ENCODE measurements around the gene TLCD3A. TPM values are rescaled to one million over a fixed set of nuclear protein-coding genes. Genes with fewer than 3 reads are reported as not detected.

The TLCD3A gene
- polyA plus RNA-seq, 1 donor, result 26.5 TPM

GRCh38 chr17:705863-706262 lies 26.5 kb upstream of the TLCD3A start:
- no peak overlapping the region for H3K4me3 ChIP-seq (ENCODE audit: low read length)
- H3K27me3 ChIP-seq (ENCODE audit: control insufficient read depth, insufficient read depth, low read length), result no peaks in the 10 kb centered on the region
- 20% methylated on average over 2 of the region's 6 CpGs for WGBS (ENCODE audit: insufficient coverage, low lambda C conversion rate)
- peak in 1 of 2 donors; percentile 86 for DNase-seq
- peaks cover 7% of the 10 kb centered on the region for H3K4me1 ChIP-seq (ENCODE audit: control insufficient read depth, insufficient read depth, low read length)
- H3K9me3 ChIP-seq (ENCODE audit: control insufficient read depth, low read depth, low read length), result no peaks in the 10 kb centered on the region
- H3K27ac ChIP-seq (ENCODE audit: low read length), result peak overlapping the region; percentile 6
- peaks cover 36% of the 10 kb centered on the region for H3K36me3 ChIP-seq (ENCODE audit: control insufficient read depth, insufficient read depth, low read length)

GRCh38 chr17:708132-708531 lies 24.3 kb upstream of the TLCD3A start:
- Histone ChIP-seq H3K27ac (ENCODE audit: low read length) (no peak overlapping the region), H3K4me3 (ENCODE audit: low read length) (no peak overlapping the region), H3K9me3 (ENCODE audit: control insufficient read depth, low read depth, low read length) (no peaks in the 10 kb centered on the region), H3K27me3 (ENCODE audit: control insufficient read depth, insufficient read depth, low read length) (no peaks in the 10 kb centered on the region), H3K4me1 (ENCODE audit: control insufficient read depth, insufficient read depth, low read length) (peaks cover 7% of the 10 kb centered on the region), H3K36me3 (ENCODE audit: control insufficient read depth, insufficient read depth, low read length) (peaks cover 29% of the 10 kb centered on the region)
- no CpG with 5 or more reads among the region's 5 CpGs for WGBS (ENCODE audit: insufficient coverage, low lambda C conversion rate)
- DNase-seq, result no peak

GRCh38 chr17:718075-718474 lies 14.3 kb upstream of the TLCD3A start:
- DNase-seq, result no peak
- Histone ChIP-seq H3K36me3 (ENCODE audit: control insufficient read depth, insufficient read depth, low read length) (no peaks in the 10 kb centered on the region), H3K27me3 (ENCODE audit: control insufficient read depth, insufficient read depth, low read length) (no peaks in the 10 kb centered on the region), H3K4me1 (ENCODE audit: control insufficient read depth, insufficient read depth, low read length) (peaks cover 6% of the 10 kb centered on the region), H3K27ac (ENCODE audit: low read length) (no peak overlapping the region), H3K4me3 (ENCODE audit: low read length) (no peak overlapping the region), H3K9me3 (ENCODE audit: control insufficient read depth, low read depth, low read length) (no peaks in the 10 kb centered on the region)
- 72% methylated on average over 3 of the region's 5 CpGs for WGBS (ENCODE audit: insufficient coverage, low lambda C conversion rate)

GRCh38 chr17:720706-721539 lies 11.5 kb upstream of the TLCD3A start:
- Histone ChIP-seq H3K27ac (ENCODE audit: low read length) (no peak overlapping the region), H3K9me3 (ENCODE audit: control insufficient read depth, low read depth, low read length) (no peaks in the 10 kb centered on the region), H3K27me3 (ENCODE audit: control insufficient read depth, insufficient read depth, low read length) (no peaks in the 10 kb centered on the region), H3K4me3 (ENCODE audit: low read length) (no peak overlapping the region), H3K4me1 (ENCODE audit: control insufficient read depth, insufficient read depth, low read length) (peaks cover 6% of the 10 kb centered on the region), H3K36me3 (ENCODE audit: control insufficient read depth, insufficient read depth, low read length) (no peaks in the 10 kb centered on the region)
- no peak for DNase-seq
- 95% methylated on average over 4 of the region's 13 CpGs for WGBS (ENCODE audit: insufficient coverage, low lambda C conversion rate)

- H3K27ac ChIP-seq (ENCODE audit: low read length), result no peak overlapping the region
- no peak for DNase-seq
- H3K4me3 ChIP-seq (ENCODE audit: low read length), result no peak overlapping the region
Measured at GRCh38 chr17:721540-721937, 10.9 kb upstream of the TLCD3A start.

GRCh38 chr17:725084-725483 lies 7.3 kb upstream of the TLCD3A start:
- Histone ChIP-seq H3K36me3 (ENCODE audit: control insufficient read depth, insufficient read depth, low read length) (no peaks in the 10 kb centered on the region), H3K27ac (ENCODE audit: low read length) (no peak overlapping the region), H3K9me3 (ENCODE audit: control insufficient read depth, low read depth, low read length) (no peaks in the 10 kb centered on the region), H3K4me3 (ENCODE audit: low read length) (no peak overlapping the region), H3K27me3 (ENCODE audit: control insufficient read depth, insufficient read depth, low read length) (no peaks in the 10 kb centered on the region), H3K4me1 (ENCODE audit: control insufficient read depth, insufficient read depth, low read length) (peaks cover 11% of the 10 kb centered on the region)
- DNase-seq, result no peak
- 100% methylated on average over 6 of the region's 14 CpGs for WGBS (ENCODE audit: insufficient coverage, low lambda C conversion rate)

More at GRCh38 chr17:721540-721937, 10.9 kb upstream of the TLCD3A start:
- H3K27me3 ChIP-seq (ENCODE audit: control insufficient read depth, insufficient read depth, low read length), result no peaks in the 10 kb centered on the region
- WGBS (ENCODE audit: insufficient coverage, low lambda C conversion rate), result no CpG with 5 or more reads among the region's 5 CpGs
- H3K4me1 ChIP-seq (ENCODE audit: control insufficient read depth, insufficient read depth, low read length), result peaks cover 9% of the 10 kb centered on the region
- no peaks in the 10 kb centered on the region for H3K9me3 ChIP-seq (ENCODE audit: control insufficient read depth, low read depth, low read length)
- no peaks in the 10 kb centered on the region for H3K36me3 ChIP-seq (ENCODE audit: control insufficient read depth, insufficient read depth, low read length)

- Histone ChIP-seq H3K4me3 (ENCODE audit: low read length) (no peak overlapping the region), H3K9me3 (ENCODE audit: control insufficient read depth, low read depth, low read length) (no peaks in the 10 kb centered on the region), H3K36me3 (ENCODE audit: control insufficient read depth, insufficient read depth, low read length) (no peaks in the 10 kb centered on the region), H3K27ac (ENCODE audit: low read length) (peak overlapping the region; percentile 50), H3K4me1 (ENCODE audit: control insufficient read depth, insufficient read depth, low read length) (peaks cover 11% of the 10 kb centered on the region), H3K27me3 (ENCODE audit: control insufficient read depth, insufficient read depth, low read length) (no peaks in the 10 kb centered on the region)
- no peak for DNase-seq
- no CpG with 5 or more reads among the region's 12 CpGs for WGBS (ENCODE audit: insufficient coverage, low lambda C conversion rate)
Measured at GRCh38 chr17:725746-726145, 6.7 kb upstream of the TLCD3A start.

GRCh38 chr17:726271-726919 lies 6.0 kb upstream of the TLCD3A start:
- peaks cover 11% of the 10 kb centered on the region for H3K4me1 ChIP-seq (ENCODE audit: control insufficient read depth, insufficient read depth, low read length)
- H3K4me3 ChIP-seq (ENCODE audit: low read length), result no peak overlapping the region
- H3K9me3 ChIP-seq (ENCODE audit: control insufficient read depth, low read depth, low read length), result no peaks in the 10 kb centered on the region
- WGBS (ENCODE audit: insufficient coverage, low lambda C conversion rate), result no CpG with 5 or more reads among the region's 20 CpGs
- H3K27ac ChIP-seq (ENCODE audit: low read length), result peak overlapping the region; percentile 50
- no peaks in the 10 kb centered on the region for H3K36me3 ChIP-seq (ENCODE audit: control insufficient read depth, insufficient read depth, low read length)
- peak; percentile 49 to 79 for DNase-seq
- no peaks in the 10 kb centered on the region for H3K27me3 ChIP-seq (ENCODE audit: control insufficient read depth, insufficient read depth, low read length)

GRCh38 chr17:728911-729310 lies 3.5 kb upstream of the TLCD3A start:
- DNase-seq, result no peak
- Histone ChIP-seq H3K9me3 (ENCODE audit: control insufficient read depth, low read depth, low read length) (peaks cover 4% of the 10 kb centered on the region), H3K36me3 (ENCODE audit: control insufficient read depth, insufficient read depth, low read length) (no peaks in the 10 kb centered on the region), H3K27ac (ENCODE audit: low read length) (no peak overlapping the region), H3K4me3 (ENCODE audit: low read length) (no peak overlapping the region), H3K27me3 (ENCODE audit: control insufficient read depth, insufficient read depth, low read length) (no peaks in the 10 kb centered on the region), H3K4me1 (ENCODE audit: control insufficient read depth, insufficient read depth, low read length) (peaks cover 17% of the 10 kb centered on the region)
- WGBS (ENCODE audit: insufficient coverage, low lambda C conversion rate), result no CpG with 5 or more reads among the region's 5 CpGs

GRCh38 chr17:731644-732066 lies 741 bp upstream of the TLCD3A start:
- DNase-seq, result no peak
- WGBS (ENCODE audit: insufficient coverage, low lambda C conversion rate), result no CpG with 5 or more reads among the region's 26 CpGs
- H3K27me3 ChIP-seq (ENCODE audit: control insufficient read depth, insufficient read depth, low read length), result no peaks in the 10 kb centered on the region

More at GRCh38 chr17:731644-732066, 741 bp upstream of the TLCD3A start:
- peaks cover 4% of the 10 kb centered on the region for H3K9me3 ChIP-seq (ENCODE audit: control insufficient read depth, low read depth, low read length)
- peaks cover 2% of the 10 kb centered on the region for H3K36me3 ChIP-seq (ENCODE audit: control insufficient read depth, insufficient read depth, low read length)
- peak overlapping the region; percentile 77 for H3K27ac ChIP-seq (ENCODE audit: low read length)
- H3K4me1 ChIP-seq (ENCODE audit: control insufficient read depth, insufficient read depth, low read length), result peaks cover 12% of the 10 kb centered on the region
- peak overlapping the region; percentile 72 for H3K4me3 ChIP-seq (ENCODE audit: low read length)
